ENCODE data around the gene GYG1.

Gene GYG1

GRCh38 chr3:148998715-148999423, 7.5 kb downstream of the GYG1 start:
- Histone ChIP-seq H3K36me3 (replicated peaks) (peaks cover 16% of the 10 kb centered on the region), H3K27ac (no peak overlapping the region), H3K27me3 (replicated peaks) (no peaks in the 10 kb centered on the region), H3K4me3 (ENCODE audit: low read depth, low read length) (no peak overlapping the region)
- TF ChIP-seq CTCF (IDR thresholded peaks at IDR 0.05; ENCODE audit: low read depth, low read length, missing control alignments), result no peak
- DNase-seq, result no peak
- in situ Hi-C loops (cut with HindIII; ENCODE audit: low pct_ligation_motif_present, low sequenced_read_pairs), result no loop called here

GRCh38 chr3:148999806-149000205, 8.5 kb downstream of the GYG1 start:
- Histone ChIP-seq H3K27me3 (replicated peaks) (no peaks in the 10 kb centered on the region), H3K36me3 (replicated peaks) (peaks cover 15% of the 10 kb centered on the region), H3K27ac (no peak overlapping the region), H3K4me3 (ENCODE audit: low read depth, low read length) (no peak overlapping the region)
- no peak for TF ChIP-seq CTCF (IDR thresholded peaks at IDR 0.05; ENCODE audit: low read depth, low read length, missing control alignments)
- in situ Hi-C loops (cut with HindIII; ENCODE audit: low pct_ligation_motif_present, low sequenced_read_pairs), result no loop called here
- DNase-seq, result no peak

- in situ Hi-C loops (cut with HindIII; ENCODE audit: low pct_ligation_motif_present, low sequenced_read_pairs), result no loop called here
- no peak for DNase-seq
- no peak for TF ChIP-seq CTCF (IDR thresholded peaks at IDR 0.05; ENCODE audit: low read depth, low read length, missing control alignments)
- peaks cover 13% of the 10 kb centered on the region for H3K36me3 ChIP-seq (replicated peaks)
- H3K4me3 ChIP-seq (ENCODE audit: low read depth, low read length), result no peak overlapping the region
- H3K27ac ChIP-seq, result no peak overlapping the region
- no peaks in the 10 kb centered on the region for H3K27me3 ChIP-seq (replicated peaks)
Observed at GRCh38 chr3:149000206-149000745, 8.9 kb downstream of the GYG1 start.

GRCh38 chr3:149001727-149002126, 10.4 kb downstream of the GYG1 start:
- no peak for DNase-seq
- no peaks in the 10 kb centered on the region for H3K27me3 ChIP-seq (replicated peaks)
- in situ Hi-C loops (cut with HindIII; ENCODE audit: low pct_ligation_motif_present, low sequenced_read_pairs), result no loop called here
- H3K27ac ChIP-seq, result no peak overlapping the region
- H3K4me3 ChIP-seq (ENCODE audit: low read depth, low read length), result no peak overlapping the region
- H3K36me3 ChIP-seq (replicated peaks), result peaks cover 3% of the 10 kb centered on the region
- no peak for TF ChIP-seq CTCF (IDR thresholded peaks at IDR 0.05; ENCODE audit: low read depth, low read length, missing control alignments)

GRCh38 chr3:149003653-149004305, 12.4 kb downstream of the GYG1 start:
- in situ Hi-C loops (cut with HindIII; ENCODE audit: low pct_ligation_motif_present, low sequenced_read_pairs), result no loop called here
- peaks cover 9% of the 10 kb centered on the region for H3K36me3 ChIP-seq (replicated peaks)
- DNase-seq, result no peak
- no peak for TF ChIP-seq CTCF (IDR thresholded peaks at IDR 0.05; ENCODE audit: low read depth, low read length, missing control alignments)
- H3K27ac ChIP-seq, result no peak overlapping the region
- no peak overlapping the region for H3K4me3 ChIP-seq (ENCODE audit: low read depth, low read length)
- no peaks in the 10 kb centered on the region for H3K27me3 ChIP-seq (replicated peaks)

Measured in brain microvascular endothelial cell (primary cell).